Natural killer cell (primary cell): Measurements from ENCODE around the gene DCHS2. TPM values are rescaled to one million over a fixed set of nuclear protein-coding genes. Genes with fewer than 3 reads are reported as not detected.

Experiments used
- ATAC-seq, 3 donors: fragments of 150-1000 bp in 2 of 3; fragments of 200-7000 bp in 1 of 3; cut with Tn5 transposase; 1 replicate in 1 of 3; 2 replicates in 2 of 3; pipeline ENCODE4 v1.10.0; 2021; ENCODE audit warnings: mild to moderate bottlenecking in 2 of 3, moderate library complexity in 2 of 3
- DNase-seq, 2 donors: peaks; one replicate each; pipeline versions ENCODE4 v3.0.0 to v3.0.0-alpha.2; 2013 to 2021; ENCODE audit warnings: mixed read lengths in 1 of 2
- H3K27ac ChIP-seq: one replicate; pipeline ENCODE4 v1.5.1; 2013; ENCODE audit warnings: mild to moderate bottlenecking, low read length
- H3K27me3 ChIP-seq: one replicate; pipeline ENCODE4 v1.6.1; 2013; ENCODE audit warnings: low read length; ENCODE audit not compliant: control insufficient read depth, insufficient read depth
- H3K36me3 ChIP-seq: one replicate; pipeline ENCODE4 v1.6.1; 2013; ENCODE audit warnings: low read length; ENCODE audit not compliant: control insufficient read depth, insufficient read depth
- H3K4me1 ChIP-seq: one replicate; pipeline ENCODE4 v1.6.1; 2013; ENCODE audit warnings: low read length; ENCODE audit not compliant: control insufficient read depth, insufficient read depth
- H3K4me3 ChIP-seq: one replicate; pipeline ENCODE4 v1.5.1; 2013; ENCODE audit warnings: low read length
- H3K9me3 ChIP-seq: one replicate; pipeline ENCODE4 v1.6.1; 2013; ENCODE audit warnings: low read length; ENCODE audit not compliant: control insufficient read depth, insufficient read depth
- H3K27ac Mint-ChIP-seq, 2 donors: one replicate each; pipeline ENCODE4 v1.8.0; 2022; ENCODE audit warnings: mild to moderate bottlenecking in 2 of 2, mixed read lengths in 2 of 2, moderate library complexity in 1 of 2
- H3K27me3 Mint-ChIP-seq, 2 donors: one replicate each; pipeline ENCODE4 v1.8.0; 2022; ENCODE audit warnings: low read depth in 2 of 2, mixed read lengths in 2 of 2
- H3K36me3 Mint-ChIP-seq: one replicate; pipeline ENCODE4 v1.8.0; 2022; ENCODE audit warnings: mixed read lengths
- H3K4me1 Mint-ChIP-seq, 2 donors: one replicate each; pipeline ENCODE4 v1.8.0; 2022; ENCODE audit warnings: mixed read lengths in 2 of 2
- H3K4me3 Mint-ChIP-seq: one replicate; pipeline ENCODE4 v1.8.0; 2022; ENCODE audit warnings: mild to moderate bottlenecking, moderate library complexity, mixed read lengths
- H3K9me3 Mint-ChIP-seq, 2 donors: one replicate each; pipeline ENCODE4 v1.8.0; 2022; ENCODE audit warnings: mixed read lengths in 2 of 2
- CTCF ChIP-seq: fragments of 200-600 bp; IDR thresholded peaks from one replicate; pipeline ENCODE4 v1.8.0; 2022; ENCODE audit warnings: antibody characterized with exemption
- WGBS: methylation state at CpG from one replicate; pipeline ENCODE4 v1.1.7; 2013; ENCODE audit warnings: missing lambda C conversion rate; ENCODE audit not compliant: insufficient coverage; 5-methylcytosine and 5-hydroxymethylcytosine counted together
- intact Hi-C: fragments of 100-400 bp; cut with micrococcal nuclease; formaldehyde crosslinking; loops from one replicate; pipeline ENCODE4 v1.14.2; 2022
- total RNA-seq, 4 donors: library from RNA; stranded (reverse); fragments of 120-200 nt in 1 of 4; gene quantifications; one replicate each; pipeline versions ENCODE4 v1.2.3 to v1.2.4, GENCODE V29; 2013 to 2022

The DCHS2 gene
- total RNA-seq, 3 donors from 2014 or later (not counting 1 experiment from before 2014, with no cell fraction given): not detected

- Histone ChIP-seq H3K36me3 (no peaks in the 10 kb centered on the region), H3K27ac (no peak overlapping the region), H3K27me3 (no peaks in the 10 kb centered on the region), H3K4me1 (no peaks in the 10 kb centered on the region), H3K9me3 (no peaks in the 10 kb centered on the region), H3K4me3 (no peak overlapping the region)
- intact Hi-C loops: no loop called here
- no peak for TF ChIP-seq CTCF
- 93% methylated on average over 4 of the region's 5 CpGs for WGBS
- Mint-ChIP-seq H3K9me3 (peaks cover 0 to 3% of the 10 kb centered on the region in 2 donors), H3K36me3 (no peaks in the 10 kb centered on the region), H3K4me3 (no peak overlapping the region), H3K27me3 (peaks cover 11 to 12% of the 10 kb centered on the region in 2 donors), H3K4me1 (no peaks in the 10 kb centered on the region), H3K27ac (no peak overlapping the region)
- DNase-seq (no peak), ATAC-seq (no peak)
These were observed 25.3 kb downstream of the DCHS2 start for GRCh38 chr4:154466336-154466735.

GRCh38 chr4:154465085-154465484 lies 26.5 kb downstream of the DCHS2 start:
- Mint-ChIP-seq H3K4me3 (no peak overlapping the region), H3K9me3 (peaks cover 0 to 3% of the 10 kb centered on the region in 2 donors), H3K27me3 (peaks cover 4 to 9% of the 10 kb centered on the region in 2 donors), H3K36me3 (no peaks in the 10 kb centered on the region), H3K4me1 (no peaks in the 10 kb centered on the region), H3K27ac (no peak overlapping the region)
- H3K4me1 ChIP-seq: no peaks in the 10 kb centered on the region
- H3K4me3 ChIP-seq: no peak overlapping the region
- no peak overlapping the region for H3K27ac ChIP-seq
- intact Hi-C loops: no loop called here
- ATAC-seq (no peak), DNase-seq (no peak)
- H3K9me3 ChIP-seq: no peaks in the 10 kb centered on the region
- WGBS: 88% methylated on average over 6 of the region's 6 CpGs
- no peaks in the 10 kb centered on the region for H3K27me3 ChIP-seq
- TF ChIP-seq CTCF: no peak
- no peaks in the 10 kb centered on the region for H3K36me3 ChIP-seq

DNA sequence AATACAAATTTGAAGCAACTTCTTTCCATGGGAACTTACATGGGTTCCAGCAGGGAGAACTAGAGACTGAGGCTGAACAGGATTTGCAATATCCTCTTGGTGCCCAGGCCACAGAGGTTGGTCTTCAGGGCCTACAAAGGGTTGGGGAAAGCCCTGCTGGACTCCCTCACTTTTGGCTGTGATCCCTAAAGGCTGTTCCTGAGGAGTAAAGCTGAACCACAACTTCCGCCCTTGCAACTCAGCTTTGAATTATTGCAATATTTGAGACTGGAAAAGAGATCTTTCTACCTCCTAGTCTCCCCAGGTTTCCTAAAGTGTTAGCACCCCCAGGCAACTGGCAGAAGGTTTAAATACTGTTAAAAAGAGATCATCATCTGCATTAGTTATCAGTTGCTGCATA lies 26.9 kb downstream of the DCHS2 start:
- intact Hi-C loops: no loop called here
- Histone ChIP-seq H3K4me3 (no peak overlapping the region), H3K27ac (no peak overlapping the region), H3K4me1 (no peaks in the 10 kb centered on the region), H3K9me3 (no peaks in the 10 kb centered on the region), H3K27me3 (no peaks in the 10 kb centered on the region), H3K36me3 (no peaks in the 10 kb centered on the region)
- WGBS: 63% methylated on average over 1 of the region's 1 CpG
- H3K36me3 Mint-ChIP-seq: no peaks in the 10 kb centered on the region
- peaks cover 8% of the 10 kb centered on the region in 2 donors for H3K27me3 Mint-ChIP-seq
- no peak overlapping the region for H3K4me3 Mint-ChIP-seq
- peaks cover 0 to 3% of the 10 kb centered on the region in 2 donors for H3K9me3 Mint-ChIP-seq
- H3K4me1 Mint-ChIP-seq: no peaks in the 10 kb centered on the region
- ATAC-seq (no peak), DNase-seq (no peak)
- H3K27ac Mint-ChIP-seq: no peak overlapping the region
- no peak for TF ChIP-seq CTCF

DNA sequence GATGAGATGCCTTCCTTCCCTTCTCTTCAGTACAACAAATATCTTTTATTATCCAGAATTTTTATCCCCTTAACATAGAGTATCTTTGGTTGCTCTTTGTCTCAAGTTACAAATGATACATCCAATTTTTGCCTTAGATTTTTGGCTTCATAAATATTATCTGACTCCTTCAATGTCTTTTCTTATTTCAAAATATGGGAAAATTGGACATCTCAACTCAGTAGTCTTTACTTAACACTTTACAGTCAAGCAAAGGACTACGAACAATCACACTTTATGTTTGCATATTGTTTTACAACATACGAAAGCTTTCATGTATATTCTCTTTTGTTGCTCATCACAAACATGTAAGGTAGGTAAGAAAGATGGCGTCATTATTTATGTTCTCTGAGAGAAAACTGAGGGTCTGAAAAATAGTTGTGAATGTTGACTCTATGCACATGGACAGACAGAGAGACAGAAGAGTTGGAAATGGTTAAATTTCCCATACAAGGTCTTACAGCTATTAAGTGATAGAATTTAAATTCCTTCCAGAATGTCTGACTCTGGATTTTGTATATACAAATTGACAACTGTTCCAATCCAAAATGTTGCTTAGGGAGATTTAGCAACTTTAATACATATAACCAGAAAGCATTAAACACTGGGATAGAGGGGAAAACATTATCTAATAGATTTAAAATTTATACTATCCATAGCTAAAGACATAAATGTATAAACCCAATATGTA lies 29.4 kb downstream of the DCHS2 start:
- H3K27me3 Mint-ChIP-seq: peaks cover 6 to 7% of the 10 kb centered on the region in 2 donors
- Histone ChIP-seq H3K36me3 (no peaks in the 10 kb centered on the region), H3K27ac (no peak overlapping the region), H3K4me1 (no peaks in the 10 kb centered on the region), H3K27me3 (peaks cover 2% of the 10 kb centered on the region), H3K9me3 (no peaks in the 10 kb centered on the region), H3K4me3 (no peak overlapping the region)
- H3K9me3 Mint-ChIP-seq: peaks cover 0 to 2% of the 10 kb centered on the region in 2 donors
- TF ChIP-seq CTCF: no peak
- WGBS: 95% methylated on average over 2 of the region's 3 CpGs
- DNase-seq: no peak
- H3K36me3 Mint-ChIP-seq: no peaks in the 10 kb centered on the region
- H3K4me3 Mint-ChIP-seq: no peak overlapping the region
- H3K4me1 Mint-ChIP-seq: no peaks in the 10 kb centered on the region
- ATAC-seq: no peak
- intact Hi-C loops: no loop called here
- no peak overlapping the region for H3K27ac Mint-ChIP-seq
